Lower lobe of right lung (tissue), 2 donors: ENCODE data around the gene DSN1. TPM values are rescaled to one million over a fixed set of nuclear protein-coding genes. Genes with fewer than 3 reads are reported as not detected.

Experiments used
- ATAC-seq, 2 donors: fragments of 200-7000 bp; cut with Tn5 transposase; one replicate each; pipeline ENCODE4 v1.9.1; 2020 to 2022; ENCODE audit warnings: mild to moderate bottlenecking in 2 of 2, moderate library complexity in 2 of 2
- DNase-seq: peaks from one replicate; pipeline ENCODE4 v3.0.0-alpha.2; 2020
- H3K27ac ChIP-seq: fragments of 200-600 bp; one replicate; pipeline ENCODE4 v1.8.0; 2022
- H3K27me3 ChIP-seq: fragments of 200-600 bp; one replicate; pipeline ENCODE4 v1.8.0; 2022; ENCODE audit warnings: low read depth
- H3K36me3 ChIP-seq: fragments of 200-600 bp; one replicate; pipeline ENCODE4 v1.8.0; 2022; ENCODE audit warnings: mild to moderate bottlenecking
- H3K4me1 ChIP-seq: fragments of 200-600 bp; one replicate; pipeline ENCODE4 v1.8.0; 2022
- H3K4me3 ChIP-seq: fragments of 200-600 bp; one replicate; pipeline ENCODE4 v1.8.0; 2022; ENCODE audit warnings: mild to moderate bottlenecking
- H3K9me3 ChIP-seq: fragments of 200-600 bp; one replicate; pipeline ENCODE4 v1.8.0; 2022
- CTCF ChIP-seq: fragments of 200-600 bp; IDR thresholded peaks from one replicate; pipeline ENCODE4 v1.8.0; 2022; ENCODE audit warnings: antibody characterized with exemption, mild to moderate bottlenecking
- intact Hi-C: fragments of 100-400 bp; cut with DNase I; formaldehyde crosslinking; loops from one replicate; pipeline ENCODE4 v1.11.0; 2022
- long read RNA-seq: library from polyadenylated mRNA; unstranded; transcript quantifications from one replicate; pipeline ENCODE4 v2.0.0, GENCODE V29; 2021
- total RNA-seq: library from RNA; stranded (reverse); fragmentation: NEBNext Ultra II Directional; extraction: Animal tissue kit (Norgen Biotek cat#: 25700); gene quantifications from one replicate; pipeline ENCODE4 v1.2.1, GENCODE V29; 2021
- donor health status: DM: no; HTN: yes; CAD: no; lungs with severe emphysema.

The DSN1 gene, protein sequence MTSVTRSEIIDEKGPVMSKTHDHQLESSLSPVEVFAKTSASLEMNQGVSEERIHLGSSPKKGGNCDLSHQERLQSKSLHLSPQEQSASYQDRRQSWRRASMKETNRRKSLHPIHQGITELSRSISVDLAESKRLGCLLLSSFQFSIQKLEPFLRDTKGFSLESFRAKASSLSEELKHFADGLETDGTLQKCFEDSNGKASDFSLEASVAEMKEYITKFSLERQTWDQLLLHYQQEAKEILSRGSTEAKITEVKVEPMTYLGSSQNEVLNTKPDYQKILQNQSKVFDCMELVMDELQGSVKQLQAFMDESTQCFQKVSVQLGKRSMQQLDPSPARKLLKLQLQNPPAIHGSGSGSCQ
- 6.5 TPM for total RNA-seq
- long read RNA-seq, partial matches to known transcripts, result 2 of 15 reads
- long read RNA-seq, other reads (novel, unspliced or antisense), result 6 of 15 reads

DNA sequence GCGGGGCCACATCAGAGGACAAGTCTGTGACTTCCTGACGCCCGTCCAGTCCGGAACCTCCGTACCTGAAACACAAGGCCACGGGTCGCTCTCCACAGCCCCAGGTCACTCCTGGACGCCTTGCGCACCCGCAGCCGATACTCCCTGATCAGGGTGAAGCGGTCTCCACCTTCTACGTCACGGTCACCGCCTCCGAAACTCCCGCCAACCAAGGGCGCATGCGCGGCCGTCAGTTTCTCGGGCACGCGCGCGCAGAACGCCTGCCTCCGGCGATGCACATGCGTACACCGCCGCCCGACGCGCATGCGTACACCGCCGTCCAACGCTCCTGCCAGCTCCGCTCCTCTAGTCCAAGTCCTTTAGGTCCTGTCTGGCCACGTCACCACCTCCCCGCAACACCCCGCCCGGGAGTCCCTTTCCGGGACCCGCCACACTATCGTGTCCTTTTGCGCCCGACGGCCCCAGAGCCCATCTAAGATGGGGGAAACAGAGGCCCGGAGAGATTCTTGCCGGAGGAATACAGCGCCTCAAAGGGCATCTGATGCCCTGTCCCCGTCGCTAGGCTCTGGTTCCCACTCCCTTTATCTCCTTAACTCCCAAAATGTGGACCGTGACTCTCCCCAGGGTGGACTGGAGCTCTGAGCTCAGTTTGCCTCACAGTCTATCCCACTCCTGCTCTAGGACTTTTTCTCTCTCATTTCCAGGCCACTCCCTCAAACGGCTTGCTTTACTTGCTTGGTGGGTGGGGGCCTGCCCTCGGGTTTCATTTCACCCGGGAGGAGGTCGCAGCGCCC, at the start of gene DSN1:
TSS of gene DSN1 (minus strand) at position 167 of the 794 bp plus-strand sequence. CDS start 2,305 bp downstream, outside the sequence.
- peak within 1 kb of the TSS; percentile 91 for H3K27ac ChIP-seq
- no peaks in the 10 kb centered on the region for H3K27me3 ChIP-seq
- H3K9me3 ChIP-seq, result no peaks in the 10 kb centered on the region
- DNase-seq (peak; percentile 99), ATAC-seq (peak; percentile 97 to 98)
- no peak for TF ChIP-seq CTCF
- peak within 1 kb of the TSS; percentile 87 for H3K4me3 ChIP-seq
- H3K4me1 ChIP-seq, result peaks cover 24% of the 10 kb centered on the region
- H3K36me3 ChIP-seq, result no peaks in the 10 kb centered on the region
- intact Hi-C loops, result no loop called here

GRCh38 chr20:36823121-36823520, 49.6 kb upstream of the DSN1 start:
- intact Hi-C loops, result no loop called here
- Histone ChIP-seq H3K4me3 (no peak overlapping the region), H3K36me3 (peaks cover 22% of the 10 kb centered on the region), H3K27me3 (no peaks in the 10 kb centered on the region), H3K9me3 (no peaks in the 10 kb centered on the region), H3K4me1 (peaks cover 22% of the 10 kb centered on the region), H3K27ac (no peak overlapping the region)
- ATAC-seq (no peak), DNase-seq (no peak)
- TF ChIP-seq CTCF, result no peak

DNA sequence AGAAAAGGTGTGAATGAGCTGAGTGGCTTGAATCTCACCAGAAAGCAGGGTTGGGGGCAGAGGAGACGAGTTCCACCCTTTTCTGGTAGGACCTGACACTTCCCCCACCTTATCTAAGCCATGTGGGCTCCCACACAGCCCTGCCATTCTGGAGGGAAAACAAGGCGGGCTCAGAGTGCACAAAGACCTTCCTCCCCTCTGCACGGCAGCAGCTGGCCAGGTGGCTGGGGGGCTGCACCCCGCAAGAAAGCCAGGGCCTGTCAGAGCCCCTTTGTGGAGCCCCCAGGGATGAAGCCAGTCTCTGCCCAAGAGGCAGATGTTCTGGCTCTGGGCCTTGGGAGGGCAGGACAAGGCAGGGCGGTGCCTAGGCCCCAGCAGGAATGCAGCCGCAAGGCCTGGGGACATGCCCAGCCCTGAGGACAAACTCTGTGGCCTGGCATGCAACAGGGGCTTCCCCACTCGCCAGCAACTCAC, 48.4 kb upstream of the DSN1 start:
- Histone ChIP-seq H3K9me3 (no peaks in the 10 kb centered on the region), H3K27me3 (no peaks in the 10 kb centered on the region), H3K27ac (no peak overlapping the region), H3K4me1 (peaks cover 19% of the 10 kb centered on the region), H3K4me3 (no peak overlapping the region), H3K36me3 (peaks cover 14% of the 10 kb centered on the region)
- intact Hi-C loops, result no loop called here
- TF ChIP-seq CTCF, result no peak
- DNase-seq (no peak), ATAC-seq (peak in 1 of 2 donors; percentile 29)

DNA sequence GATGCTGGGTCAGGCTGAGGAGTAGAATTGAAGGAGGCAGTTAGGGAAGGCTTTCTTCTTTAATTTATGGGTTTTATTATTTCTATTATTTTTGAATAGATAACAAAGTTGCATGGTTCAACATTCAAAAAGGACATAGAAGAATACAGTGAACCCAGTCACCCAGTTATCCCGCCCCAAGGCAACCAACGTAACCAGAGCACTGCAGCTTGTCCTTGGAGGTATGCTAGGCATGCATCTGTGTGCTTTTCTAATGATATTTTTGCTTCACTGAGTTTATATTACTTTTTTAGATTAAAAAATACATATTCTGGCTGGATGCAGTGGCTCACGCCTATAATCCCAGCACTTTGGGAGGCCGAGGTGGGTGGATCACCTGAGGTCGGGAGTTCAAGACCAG, 47.4 kb upstream of the DSN1 start:
- H3K4me1 ChIP-seq, result peaks cover 19% of the 10 kb centered on the region
- H3K27ac ChIP-seq, result no peak overlapping the region
- DNase-seq (no peak), ATAC-seq (no peak)
- no peaks in the 10 kb centered on the region for H3K27me3 ChIP-seq
- H3K9me3 ChIP-seq, result no peaks in the 10 kb centered on the region
- no peak for TF ChIP-seq CTCF
- intact Hi-C loops, result no loop called here
- H3K36me3 ChIP-seq, result peaks cover 18% of the 10 kb centered on the region
- no peak overlapping the region for H3K4me3 ChIP-seq

- no peaks in the 10 kb centered on the region for H3K27me3 ChIP-seq
- H3K4me3 ChIP-seq, result no peak overlapping the region
- H3K27ac ChIP-seq, result peak overlapping the region; percentile 43
- no peak for DNase-seq
- peaks cover 26% of the 10 kb centered on the region for H3K36me3 ChIP-seq
- ATAC-seq, result no peak
- peaks cover 19% of the 10 kb centered on the region for H3K4me1 ChIP-seq
- no peak for TF ChIP-seq CTCF
- H3K9me3 ChIP-seq, result no peaks in the 10 kb centered on the region
- intact Hi-C loops, result no loop called here
These were observed 46.5 kb upstream of the DSN1 start for GRCh38 chr20:36820073-36820472.
